Left ventricle myocardium inferior (tissue), 1 donor: ENCODE measurements around the gene SLC47A2. TPM values are rescaled to one million over a fixed set of nuclear protein-coding genes. Genes with fewer than 3 reads are reported as not detected.
"Not testable (repeated sequence)": the region's sequence is repeated elsewhere in the genome, so short reads cannot be mapped to it uniquely, and the experiment has no call there.

Source experiments
- DNase-seq: peaks from one replicate; pipeline ENCODE4 v3.0.0-alpha.2; 2020
- H3K27ac ChIP-seq: fragments of 200-600 bp; replicated peaks from 2 replicates; pipeline ENCODE4 v1.8.0; 2021
- H3K27me3 ChIP-seq: fragments of 200-600 bp; 2 replicates; pipeline ENCODE4 v1.8.0; 2021; ENCODE audit warnings: low read depth
- H3K36me3 ChIP-seq: fragments of 200-600 bp; 2 replicates; pipeline ENCODE4 v1.8.0; 2021
- H3K4me1 ChIP-seq: fragments of 200-600 bp; 2 replicates; pipeline ENCODE4 v1.8.0; 2021
- H3K4me3 ChIP-seq: fragments of 200-600 bp; 2 replicates; pipeline ENCODE4 v1.8.0; 2021; ENCODE audit warnings: mild to moderate bottlenecking, moderate library complexity
- H3K9me3 ChIP-seq: fragments of 200-600 bp; replicated peaks from 2 replicates; pipeline ENCODE4 v1.8.0; 2021
- intact Hi-C: fragments of 100-400 bp; cut with micrococcal nuclease; formaldehyde crosslinking; loops from one replicate; pipeline ENCODE4 v1.11.0; 2022
- total RNA-seq: library from RNA; stranded (reverse); fragmentation: NEBNext Ultra II Directional; extraction: Animal tissue kit (Norgen Biotek cat#: 25700); gene quantifications from one replicate; pipeline ENCODE4 v1.2.1, GENCODE V29; 2021
- TF ChIP-seq, protein P1 (sequence below): fragments of 200-600 bp; IDR thresholded peaks from 2 replicates; pipeline ENCODE4 v1.8.0; 2021; ENCODE audit warnings: antibody characterized with exemption, mild to moderate bottlenecking, borderline replicate concordance
- donor health status: DM: no; HTN: yes; CAD: no; lungs with severe emphysema.

SLC47A2 gene
- total RNA-seq, 1 donor from 2014 or later, result not detected

DNA sequence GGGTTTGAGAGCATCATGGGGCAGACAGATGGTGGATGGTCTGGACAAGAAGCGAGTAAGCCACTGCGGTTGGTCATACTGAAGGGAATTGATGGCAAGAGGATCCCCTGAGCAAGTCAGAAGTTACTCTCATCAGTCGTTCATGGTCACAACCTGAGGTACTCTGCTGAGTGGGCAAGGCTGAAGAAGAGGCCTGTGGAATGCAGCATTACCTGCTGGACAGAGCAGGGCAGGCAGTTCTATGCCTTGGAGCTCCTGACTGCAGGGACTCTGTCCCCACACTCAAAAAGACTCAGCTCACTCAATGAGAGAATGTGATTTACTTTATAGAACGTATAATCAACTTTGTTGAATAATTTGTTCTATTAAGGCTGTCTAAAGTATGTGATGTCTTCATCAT lies 39.5 kb downstream of the SLC47A2 start:
- Histone ChIP-seq H3K9me3 (no peaks in the 10 kb centered on the region), H3K4me1 (peaks cover 22% of the 10 kb centered on the region), H3K27ac (no peak overlapping the region), H3K4me3 (no peak overlapping the region), H3K36me3 (peaks cover 37% of the 10 kb centered on the region), H3K27me3 (no peaks in the 10 kb centered on the region)
- TF ChIP-seq, protein P1, sequence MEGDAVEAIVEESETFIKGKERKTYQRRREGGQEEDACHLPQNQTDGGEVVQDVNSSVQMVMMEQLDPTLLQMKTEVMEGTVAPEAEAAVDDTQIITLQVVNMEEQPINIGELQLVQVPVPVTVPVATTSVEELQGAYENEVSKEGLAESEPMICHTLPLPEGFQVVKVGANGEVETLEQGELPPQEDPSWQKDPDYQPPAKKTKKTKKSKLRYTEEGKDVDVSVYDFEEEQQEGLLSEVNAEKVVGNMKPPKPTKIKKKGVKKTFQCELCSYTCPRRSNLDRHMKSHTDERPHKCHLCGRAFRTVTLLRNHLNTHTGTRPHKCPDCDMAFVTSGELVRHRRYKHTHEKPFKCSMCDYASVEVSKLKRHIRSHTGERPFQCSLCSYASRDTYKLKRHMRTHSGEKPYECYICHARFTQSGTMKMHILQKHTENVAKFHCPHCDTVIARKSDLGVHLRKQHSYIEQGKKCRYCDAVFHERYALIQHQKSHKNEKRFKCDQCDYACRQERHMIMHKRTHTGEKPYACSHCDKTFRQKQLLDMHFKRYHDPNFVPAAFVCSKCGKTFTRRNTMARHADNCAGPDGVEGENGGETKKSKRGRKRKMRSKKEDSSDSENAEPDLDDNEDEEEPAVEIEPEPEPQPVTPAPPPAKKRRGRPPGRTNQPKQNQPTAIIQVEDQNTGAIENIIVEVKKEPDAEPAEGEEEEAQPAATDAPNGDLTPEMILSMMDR, result no peak
- no peak for DNase-seq
- intact Hi-C loops, result no loop called here

DNA sequence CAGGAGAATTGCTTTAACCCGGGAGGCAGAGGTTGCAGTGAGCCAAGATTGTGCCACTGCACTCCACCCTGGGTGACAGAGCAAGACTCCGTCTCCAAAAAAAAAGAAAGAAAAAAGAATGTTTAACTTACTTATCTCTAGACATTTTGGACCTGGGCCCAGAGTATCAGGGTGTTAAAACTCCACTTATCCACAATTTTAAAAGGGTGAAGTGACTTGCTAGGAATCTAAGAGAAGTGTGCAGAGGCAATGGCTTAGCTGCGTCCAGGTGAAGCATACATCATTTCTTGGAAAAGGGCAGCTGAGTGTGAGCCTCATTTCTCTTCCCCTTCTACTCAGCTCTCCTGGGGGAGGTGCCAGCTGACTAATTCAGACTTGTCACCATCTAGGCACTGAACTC lies 42.8 kb downstream of the SLC47A2 start:
- Histone ChIP-seq H3K27me3 (no peaks in the 10 kb centered on the region), H3K9me3 (no peaks in the 10 kb centered on the region), H3K4me3 (no peak overlapping the region), H3K27ac (no peak overlapping the region), H3K4me1 (peaks cover 34% of the 10 kb centered on the region), H3K36me3 (peaks cover 28% of the 10 kb centered on the region)
- TF ChIP-seq, protein P1, result no peak
- intact Hi-C loops, result no loop called here
- no peak for DNase-seq

DNA sequence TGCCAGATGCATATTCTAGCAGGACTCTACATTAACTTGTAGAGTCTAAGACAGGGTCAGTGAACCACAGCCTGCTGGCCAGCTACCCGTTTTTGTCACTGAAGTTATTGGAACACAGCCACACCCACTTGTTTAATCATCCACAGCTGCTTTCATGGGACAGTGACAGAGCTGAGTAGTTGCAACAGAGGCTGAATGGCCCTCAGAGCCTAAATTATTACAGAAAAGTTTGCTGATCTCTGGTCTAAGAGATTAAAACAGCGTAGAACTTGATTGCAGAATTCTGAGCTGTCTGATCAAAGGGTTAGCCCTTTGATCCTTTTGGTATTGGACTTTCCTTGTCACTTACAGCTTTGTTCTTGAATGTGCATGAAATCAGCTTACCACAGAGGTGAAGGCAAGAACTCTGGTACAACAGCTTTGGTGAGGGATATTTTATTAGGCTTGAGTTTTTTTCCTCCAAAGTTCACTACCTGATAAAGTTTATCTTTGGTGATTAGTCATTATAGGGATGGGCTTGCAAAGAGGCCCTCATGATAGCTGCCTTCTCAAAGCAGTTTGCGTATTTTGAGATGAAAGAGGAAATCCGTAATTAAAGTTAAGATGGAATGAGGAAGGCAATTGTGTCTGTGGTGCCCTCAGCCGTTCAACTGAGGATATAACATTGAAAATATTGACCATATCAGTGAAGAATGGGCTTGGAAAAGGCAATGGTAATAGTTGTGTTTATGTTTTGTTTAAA lies 44.2 kb downstream of the SLC47A2 start:
- TF ChIP-seq, protein P1, result no peak
- Histone ChIP-seq H3K4me1 (peaks cover 34% of the 10 kb centered on the region), H3K9me3 (no peaks in the 10 kb centered on the region), H3K36me3 (peaks cover 18% of the 10 kb centered on the region), H3K4me3 (no peak overlapping the region), H3K27me3 (no peaks in the 10 kb centered on the region), H3K27ac (peak overlapping the region; percentile 63)
- intact Hi-C loops, result no loop called here
- peak; percentile 48 for DNase-seq

DNA sequence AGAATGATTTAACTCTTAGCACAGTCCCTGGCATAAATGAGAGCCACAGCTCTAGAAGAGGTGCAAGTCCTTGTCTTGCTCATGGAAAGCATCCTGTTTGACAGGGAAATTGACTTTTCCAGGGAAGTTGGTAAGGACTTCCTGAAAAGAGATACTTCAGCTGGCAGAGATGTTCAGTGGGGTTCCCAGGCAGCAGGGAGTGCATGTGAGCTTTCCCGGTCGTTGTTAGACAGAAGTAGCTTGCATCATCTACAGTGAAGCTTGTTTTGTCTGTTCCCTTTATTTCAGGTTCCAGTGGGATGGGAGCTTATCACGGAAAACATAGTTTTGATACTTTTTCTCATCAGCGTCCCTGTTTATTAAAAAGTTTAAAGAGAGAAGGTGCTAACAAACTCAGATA lies 45.0 kb downstream of the SLC47A2 start:
- H3K4me3 ChIP-seq, result no peak overlapping the region
- H3K9me3 ChIP-seq, result no peaks in the 10 kb centered on the region
- peaks cover 34% of the 10 kb centered on the region for H3K4me1 ChIP-seq
- no peaks in the 10 kb centered on the region for H3K27me3 ChIP-seq
- H3K27ac ChIP-seq, result peak overlapping the region; percentile 63
- intact Hi-C loops, result no loop called here
- TF ChIP-seq, protein P1, result no peak
- peaks cover 12% of the 10 kb centered on the region for H3K36me3 ChIP-seq
- DNase-seq, result no peak

DNA sequence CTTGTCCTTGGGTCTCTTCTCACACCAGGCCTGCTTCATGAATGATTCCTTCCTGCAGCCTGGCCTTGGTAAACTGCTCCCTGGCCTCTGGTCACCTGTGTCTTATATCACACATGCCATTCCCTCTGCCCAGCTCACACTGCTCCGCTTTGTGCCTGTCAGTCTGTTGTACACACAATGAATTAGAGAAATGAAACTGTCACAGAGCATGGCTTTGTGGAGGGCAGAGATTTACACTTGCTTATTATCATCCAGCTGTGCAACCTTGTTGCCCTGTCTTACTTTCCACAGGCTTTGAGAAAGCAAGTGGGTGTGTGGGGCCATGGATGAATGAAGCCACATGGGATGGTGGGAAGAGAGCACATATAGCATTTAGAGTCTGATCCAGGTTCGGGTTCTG lies 45.5 kb downstream of the SLC47A2 start:
- TF ChIP-seq, protein P1, result no peak
- no peaks in the 10 kb centered on the region for H3K9me3 ChIP-seq
- H3K27ac ChIP-seq, result peak overlapping the region; percentile 63
- intact Hi-C loops, result no loop called here
- H3K27me3 ChIP-seq, result no peaks in the 10 kb centered on the region
- no peak for DNase-seq
- H3K4me1 ChIP-seq, result peaks cover 34% of the 10 kb centered on the region
- H3K4me3 ChIP-seq, result no peak overlapping the region
- peaks cover 12% of the 10 kb centered on the region for H3K36me3 ChIP-seq

DNA sequence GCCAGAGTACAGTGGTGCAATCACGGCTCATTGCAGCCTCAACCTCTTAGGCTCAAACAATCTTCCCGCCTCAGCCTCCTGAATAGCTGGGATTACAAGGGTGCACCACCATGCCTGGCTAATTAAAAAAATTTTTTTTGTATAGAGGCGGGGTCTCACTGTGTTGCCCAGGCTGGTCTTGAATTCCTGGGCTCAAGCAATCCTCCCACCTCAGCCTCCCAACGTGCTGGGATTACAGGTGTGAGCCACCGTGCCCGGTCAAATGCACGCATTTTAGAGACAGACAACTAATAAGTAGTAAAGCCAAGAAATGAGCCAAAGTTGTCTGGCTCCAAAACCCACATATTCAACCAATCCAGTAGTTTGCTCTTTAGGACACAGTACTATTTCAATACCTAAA lies 46.7 kb downstream of the SLC47A2 start:
- H3K36me3 ChIP-seq, result peaks cover 15% of the 10 kb centered on the region
- DNase-seq, H3K27me3 ChIP-seq, intact Hi-C loops, H3K4me3 ChIP-seq, H3K9me3 ChIP-seq, H3K27ac ChIP-seq: not testable (repeated sequence)
- peaks cover 40% of the 10 kb centered on the region for H3K4me1 ChIP-seq
